ENCODE data around the gene LSP1.

The LSP1 gene

GRCh38 chr11:1893581-1894359, 40.9 kb downstream of the LSP1 start:
- no peak for DNase-seq

- no peak for DNase-seq
Observed at GRCh38 chr11:1894759-1895158, 41.9 kb downstream of the LSP1 start.

GRCh38 chr11:1896468-1896867, 43.6 kb downstream of the LSP1 start:
- DNase-seq: no peak

GRCh38 chr11:1896923-1897322, 44.0 kb downstream of the LSP1 start:
- DNase-seq: no peak

- no peak for DNase-seq
Observed at GRCh38 chr11:1899090-1899489, 46.2 kb downstream of the LSP1 start.

- no peak for DNase-seq
Observed at GRCh38 chr11:1899686-1900085, 46.8 kb downstream of the LSP1 start.

GRCh38 chr11:1906181-1906580, 53.3 kb downstream of the LSP1 start:
- no peak for DNase-seq

GRCh38 chr11:1906611-1907423, 53.9 kb downstream of the LSP1 start:
- no peak for DNase-seq

- DNase-seq: no peak
Observed at GRCh38 chr11:1908618-1909017, 55.7 kb downstream of the LSP1 start.

- DNase-seq: no peak
Observed at GRCh38 chr11:1909524-1909923, 56.6 kb downstream of the LSP1 start.

GRCh38 chr11:1912289-1912878, 59.5 kb downstream of the LSP1 start:
- DNase-seq: no peak

- no peak for DNase-seq
Observed at GRCh38 chr11:1913271-1914060, 60.6 kb downstream of the LSP1 start.

GRCh38 chr11:1915795-1916131, 62.9 kb downstream of the LSP1 start:
- no peak for DNase-seq

- no peak for DNase-seq
Observed at GRCh38 chr11:1916132-1916985, 63.5 kb downstream of the LSP1 start.

GRCh38 chr11:1916986-1917522, 64.2 kb downstream of the LSP1 start:
- no peak for DNase-seq

- no peak for DNase-seq
Observed at GRCh38 chr11:1917523-1918435, 64.9 kb downstream of the LSP1 start.

- DNase-seq: no peak
Observed at GRCh38 chr11:1918436-1919315, 65.8 kb downstream of the LSP1 start.

- DNase-seq: no peak
Observed at GRCh38 chr11:1919391-1920127, 66.7 kb downstream of the LSP1 start, which contains the start of gene TNNT3. Gene TNNT3, plus strand, starts transcription at chr11:1919703. Its CDS starts 3,172 bp downstream, at chr11:1922875.
